ENCODE results near the gene ELANE.

Gene ELANE

GRCh38 chr19:900043-900301 lies 47.9 kb downstream of the ELANE start:
- DNase-seq, result no peak

- peak; percentile 16 for DNase-seq
These were observed 48.4 kb downstream of the ELANE start for GRCh38 chr19:900302-901111.

- no peak for DNase-seq
These were observed 49.4 kb downstream of the ELANE start for GRCh38 chr19:901216-902092.

- no peak for DNase-seq
These were observed 49.9 kb downstream of the ELANE start for GRCh38 chr19:902093-902370.

- no peak for DNase-seq
These were observed 50.5 kb downstream of the ELANE start for GRCh38 chr19:902446-903226.

- DNase-seq, result no peak
These were observed 51.2 kb downstream of the ELANE start for GRCh38 chr19:903266-903797.

GRCh38 chr19:904545-904944 lies 52.4 kb downstream of the ELANE start:
- no peak for DNase-seq
